ENCODE results near the gene CIT. TPM values are rescaled to one million over a fixed set of nuclear protein-coding genes. Genes with fewer than 3 reads are reported as not detected.

Gene CIT
- total RNA-seq, 4 donors from 2014 or later: 6.1 to 20.3 (median 10.0) TPM

DNA sequence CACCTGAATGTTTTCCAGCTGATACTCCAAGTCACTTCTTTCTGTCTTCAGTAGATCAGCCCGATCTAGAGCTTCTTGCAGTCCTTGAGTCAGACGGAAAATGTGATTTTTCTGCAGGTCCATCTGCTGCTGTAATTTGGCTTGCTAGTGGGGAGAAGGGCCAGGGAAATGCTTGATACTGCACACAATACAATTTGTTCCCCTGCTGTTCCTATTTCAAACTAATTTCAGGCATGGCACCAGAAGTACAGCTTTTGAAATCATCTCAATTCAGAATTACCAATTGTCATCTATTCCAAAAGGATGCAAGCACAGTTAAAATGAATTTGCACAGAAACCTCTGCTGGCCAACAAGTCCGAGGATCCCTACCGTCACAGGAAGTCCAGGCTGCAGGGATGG lies 155.8 kb downstream of the CIT start:
- H3K4me1 ChIP-seq: peaks cover 4% of the 10 kb centered on the region
- no peak for DNase-seq (ENCODE audit: low spot score in 2 of 2)
- peaks cover 3% of the 10 kb centered on the region for H3K36me3 ChIP-seq
- no peaks in the 10 kb centered on the region for H3K27me3 ChIP-seq
- no peaks in the 10 kb centered on the region for H3K9me3 ChIP-seq
- H3K4me3 ChIP-seq: no peak overlapping the region
- H3K27ac ChIP-seq: no peak overlapping the region
- WGBS: 95% methylated on average over 4 of the region's 4 CpGs
- TF ChIP-seq POLR2A (IDR thresholded peaks at IDR 0.05) (no peak), POLR2AphosphoS5 (IDR thresholded peaks at IDR 0.05) (no peak), EP300 (IDR thresholded peaks at IDR 0.05) (no peak)
- TF ChIP-seq, protein P1, sequence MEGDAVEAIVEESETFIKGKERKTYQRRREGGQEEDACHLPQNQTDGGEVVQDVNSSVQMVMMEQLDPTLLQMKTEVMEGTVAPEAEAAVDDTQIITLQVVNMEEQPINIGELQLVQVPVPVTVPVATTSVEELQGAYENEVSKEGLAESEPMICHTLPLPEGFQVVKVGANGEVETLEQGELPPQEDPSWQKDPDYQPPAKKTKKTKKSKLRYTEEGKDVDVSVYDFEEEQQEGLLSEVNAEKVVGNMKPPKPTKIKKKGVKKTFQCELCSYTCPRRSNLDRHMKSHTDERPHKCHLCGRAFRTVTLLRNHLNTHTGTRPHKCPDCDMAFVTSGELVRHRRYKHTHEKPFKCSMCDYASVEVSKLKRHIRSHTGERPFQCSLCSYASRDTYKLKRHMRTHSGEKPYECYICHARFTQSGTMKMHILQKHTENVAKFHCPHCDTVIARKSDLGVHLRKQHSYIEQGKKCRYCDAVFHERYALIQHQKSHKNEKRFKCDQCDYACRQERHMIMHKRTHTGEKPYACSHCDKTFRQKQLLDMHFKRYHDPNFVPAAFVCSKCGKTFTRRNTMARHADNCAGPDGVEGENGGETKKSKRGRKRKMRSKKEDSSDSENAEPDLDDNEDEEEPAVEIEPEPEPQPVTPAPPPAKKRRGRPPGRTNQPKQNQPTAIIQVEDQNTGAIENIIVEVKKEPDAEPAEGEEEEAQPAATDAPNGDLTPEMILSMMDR (IDR thresholded peaks at IDR 0.05): no peak

DNA sequence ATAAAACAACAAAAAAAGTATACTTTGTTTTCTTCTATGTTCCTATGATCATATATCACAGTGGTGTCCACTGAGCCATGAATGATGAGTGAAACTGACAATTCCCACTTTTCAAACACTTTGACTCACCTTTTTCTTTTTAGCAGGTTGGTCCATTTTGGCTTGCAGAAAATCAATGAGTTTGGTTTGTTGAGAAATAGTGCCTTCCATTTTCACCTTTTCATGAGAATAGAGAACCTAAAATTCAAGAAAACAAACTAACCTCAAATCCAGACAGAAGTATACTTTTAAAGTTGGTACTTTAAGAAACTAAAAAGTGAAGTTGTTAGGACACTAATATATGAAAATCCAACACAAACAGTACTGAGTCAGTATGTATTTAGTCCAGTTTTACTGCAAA lies 156.8 kb downstream of the CIT start:
- Histone ChIP-seq H3K9me3 (no peaks in the 10 kb centered on the region), H3K4me1 (peaks cover 9% of the 10 kb centered on the region), H3K36me3 (peaks cover 3% of the 10 kb centered on the region), H3K27me3 (no peaks in the 10 kb centered on the region), H3K27ac (no peak overlapping the region), H3K4me3 (no peak overlapping the region)
- DNase-seq (ENCODE audit: low spot score in 2 of 2): no peak
- TF ChIP-seq POLR2AphosphoS5 (IDR thresholded peaks at IDR 0.05) (no peak), EP300 (IDR thresholded peaks at IDR 0.05) (no peak), POLR2A (IDR thresholded peaks at IDR 0.05) (no peak)
- TF ChIP-seq, protein P1 (IDR thresholded peaks at IDR 0.05): no peak

DNA sequence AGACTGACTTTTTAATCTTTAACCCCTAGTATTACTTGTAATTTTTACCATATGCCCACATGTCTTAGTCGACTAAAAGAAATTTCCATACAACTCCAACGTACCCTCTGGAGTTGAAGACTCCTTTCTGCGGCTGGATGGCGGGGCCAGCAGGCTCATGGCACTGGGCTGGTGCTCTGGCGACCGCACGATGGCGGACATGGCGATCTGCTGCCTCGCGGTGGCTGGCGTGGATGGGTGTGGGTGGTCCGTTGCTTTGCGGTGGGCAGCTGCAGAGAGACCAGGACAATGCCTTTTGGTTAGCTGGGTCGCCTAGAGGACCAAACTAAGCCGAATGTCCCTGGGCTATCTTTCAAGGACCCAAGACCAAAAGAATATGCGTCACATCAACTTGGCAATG lies 159.0 kb downstream of the CIT start:
- peaks cover 3% of the 10 kb centered on the region for H3K36me3 ChIP-seq
- no peaks in the 10 kb centered on the region for H3K9me3 ChIP-seq
- no peaks in the 10 kb centered on the region for H3K27me3 ChIP-seq
- TF ChIP-seq POLR2A (IDR thresholded peaks at IDR 0.05) (no peak), EP300 (IDR thresholded peaks at IDR 0.05) (no peak), POLR2AphosphoS5 (IDR thresholded peaks at IDR 0.05) (no peak)
- TF ChIP-seq, protein P1 (IDR thresholded peaks at IDR 0.05): no peak
- DNase-seq (ENCODE audit: low spot score in 2 of 2): no peak
- no peak overlapping the region for H3K4me3 ChIP-seq
- WGBS: 95% methylated on average over 9 of the region's 17 CpGs
- no peak overlapping the region for H3K27ac ChIP-seq
- H3K4me1 ChIP-seq: peaks cover 14% of the 10 kb centered on the region

DNA sequence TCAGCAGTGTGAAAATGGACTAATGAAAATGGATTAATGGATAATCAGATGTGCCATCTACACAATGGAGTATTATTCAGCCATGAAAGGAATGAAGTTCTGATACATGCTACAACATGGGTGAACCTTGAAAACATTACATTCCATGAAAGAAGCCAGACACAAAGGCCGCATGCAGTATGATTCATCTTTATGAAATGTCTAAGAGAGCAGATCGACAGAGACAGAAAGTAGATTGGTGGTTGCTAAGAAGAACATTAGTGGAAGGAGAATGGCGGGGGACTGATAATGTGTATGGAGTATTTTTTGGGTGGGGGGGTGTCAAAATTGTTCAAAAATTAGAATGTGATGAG lies 161.9 kb downstream of the CIT start:
- H3K27me3 ChIP-seq: no peaks in the 10 kb centered on the region
- WGBS: 90% methylated on average over 3 of the region's 3 CpGs
- peaks cover 5% of the 10 kb centered on the region for H3K36me3 ChIP-seq
- no peaks in the 10 kb centered on the region for H3K9me3 ChIP-seq
- no peak for DNase-seq (ENCODE audit: low spot score in 2 of 2)
- H3K4me1 ChIP-seq: peaks cover 18% of the 10 kb centered on the region
- H3K4me3 ChIP-seq: no peak overlapping the region
- no peak overlapping the region for H3K27ac ChIP-seq
- TF ChIP-seq EP300 (IDR thresholded peaks at IDR 0.05): no peak
- TF ChIP-seq, protein P1 (IDR thresholded peaks at IDR 0.05): no peak
- TF ChIP-seq POLR2AphosphoS5 (IDR thresholded peaks at IDR 0.05): no peak
- no peak for TF ChIP-seq POLR2A (IDR thresholded peaks at IDR 0.05)

DNA sequence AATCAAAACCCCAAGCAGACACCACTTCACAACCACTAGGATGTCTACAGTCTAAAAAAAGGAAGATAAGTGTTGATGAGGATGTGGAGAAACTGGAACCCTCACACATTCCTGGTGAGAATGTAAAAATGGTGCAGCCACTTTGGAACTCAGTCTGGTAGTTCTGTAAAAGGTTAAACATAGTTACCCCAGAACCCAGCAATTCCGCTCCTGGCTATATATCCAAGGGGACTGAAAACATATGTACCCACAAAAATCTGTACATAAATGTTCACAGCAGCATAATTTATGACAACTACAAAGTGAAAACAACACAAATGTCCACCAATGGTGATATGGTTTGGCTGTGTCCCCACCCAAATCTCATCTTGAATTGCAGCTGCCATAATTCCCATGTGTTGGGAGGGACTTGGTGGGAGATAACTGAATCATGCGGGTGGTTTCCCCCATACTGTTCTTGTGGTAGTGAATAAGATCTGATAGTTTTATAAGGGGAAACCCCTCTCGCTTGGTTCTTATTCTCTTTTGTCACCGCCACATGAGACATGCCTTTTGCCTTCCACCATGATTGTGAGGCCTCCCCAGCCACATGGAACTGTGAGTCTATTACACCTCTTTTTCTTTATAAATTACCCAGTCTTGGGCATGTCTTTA lies 162.4 kb downstream of the CIT start:
- peaks cover 19% of the 10 kb centered on the region for H3K4me1 ChIP-seq
- 99% methylated on average over 4 of the region's 4 CpGs for WGBS
- no peak for DNase-seq (ENCODE audit: low spot score in 2 of 2)
- TF ChIP-seq POLR2A (IDR thresholded peaks at IDR 0.05): no peak
- TF ChIP-seq POLR2AphosphoS5 (IDR thresholded peaks at IDR 0.05): no peak
- no peak for TF ChIP-seq EP300 (IDR thresholded peaks at IDR 0.05)
- TF ChIP-seq, protein P1 (IDR thresholded peaks at IDR 0.05): no peak
- no peak overlapping the region for H3K27ac ChIP-seq
- H3K4me3 ChIP-seq: no peak overlapping the region
- no peaks in the 10 kb centered on the region for H3K27me3 ChIP-seq
- H3K9me3 ChIP-seq: no peaks in the 10 kb centered on the region
- peaks cover 6% of the 10 kb centered on the region for H3K36me3 ChIP-seq

Data from suprapubic skin (tissue), 4 donors.